HG03025 (cell line): ENCODE results near the gene CERCAM.
A peak's percentile ranks its signal among the peaks of the same experiment; 100 is the strongest.
"Not testable (repeated sequence)": the region's sequence is repeated elsewhere in the genome, so short reads cannot be mapped to it uniquely, and the experiment has no call there.

ENCODE experiments used
- ATAC-seq: cut with Tn5 transposase; IDR thresholded peaks from one replicate; pipeline ENCODE4 v1.9.1; 2021; ENCODE audit warnings: mild to moderate bottlenecking, moderate library complexity; ENCODE audit not compliant: unreplicated experiment, low FRiP score

Gene CERCAM

GRCh38 chr9:128416014-128416413 lies 4.6 kb upstream of the CERCAM start:
- ATAC-seq: no peak

- ATAC-seq: no peak
Observed at GRCh38 chr9:128416432-128417019, 4.1 kb upstream of the CERCAM start.

- no peak for ATAC-seq
Observed at GRCh38 chr9:128419061-128419925, 1.4 kb upstream of the CERCAM start.

- peak; percentile 60 for ATAC-seq
Observed at GRCh38 chr9:128420060-128420650, 502 bp upstream of the CERCAM start.

- ATAC-seq: no peak
Observed at GRCh38 chr9:128421482-128421996, 882 bp downstream of the CERCAM start.

GRCh38 chr9:128422022-128422782 lies 1.5 kb downstream of the CERCAM start:
- ATAC-seq: not testable (repeated sequence)

- ATAC-seq: no peak
Observed at GRCh38 chr9:128422783-128423150, 2.1 kb downstream of the CERCAM start.

GRCh38 chr9:128423356-128423755 lies 2.7 kb downstream of the CERCAM start:
- not testable (repeated sequence) for ATAC-seq

GRCh38 chr9:128424268-128424780 lies 3.7 kb downstream of the CERCAM start:
- no peak for ATAC-seq

- ATAC-seq: no peak
Observed at GRCh38 chr9:128428644-128429512, 8.2 kb downstream of the CERCAM start.

GRCh38 chr9:128429513-128430086 lies 8.9 kb downstream of the CERCAM start:
- no peak for ATAC-seq

- ATAC-seq: no peak
Observed at GRCh38 chr9:128431207-128431606, 10.6 kb downstream of the CERCAM start.

GRCh38 chr9:128434340-128434739 lies 13.7 kb downstream of the CERCAM start:
- ATAC-seq: no peak

GRCh38 chr9:128435611-128436010 lies 15.0 kb downstream of the CERCAM start:
- ATAC-seq: no peak

GRCh38 chr9:128438343-128439109 lies 17.9 kb downstream of the CERCAM start:
- no peak for ATAC-seq

GRCh38 chr9:128439273-128439672 lies 18.6 kb downstream of the CERCAM start:
- ATAC-seq: no peak

- no peak for ATAC-seq
Observed at GRCh38 chr9:128442150-128442549, 21.5 kb downstream of the CERCAM start.

GRCh38 chr9:128446505-128446904 lies 25.8 kb downstream of the CERCAM start:
- not testable (repeated sequence) for ATAC-seq
